HG02884 (cell line): ENCODE results near the gene ZDHHC13.

Experiments used
- ATAC-seq: cut with Tn5 transposase; IDR thresholded peaks from one replicate; pipeline ENCODE4 v1.9.1; 2021; ENCODE audit warnings: mild to moderate bottlenecking, moderate library complexity; ENCODE audit not compliant: unreplicated experiment

The ZDHHC13 gene

GRCh38 chr11:19116971-19117759 lies at the start of gene ZDHHC13:
TSS of gene ZDHHC13 (plus strand) at chr11:19117168. CDS start at chr11:19117250, 82 bp downstream.
- peak; percentile 97 for ATAC-seq

GRCh38 chr11:19071255-19071654 lies 45.7 kb upstream of the ZDHHC13 start:
- peak; percentile 99 for ATAC-seq

- ATAC-seq: no peak
These were observed 44.5 kb upstream of the ZDHHC13 start for GRCh38 chr11:19072464-19072863.

- ATAC-seq: no peak
These were observed 43.2 kb upstream of the ZDHHC13 start for GRCh38 chr11:19073454-19074415.

- no peak for ATAC-seq
These were observed 41.3 kb upstream of the ZDHHC13 start for GRCh38 chr11:19075636-19076035.

- ATAC-seq: peak; percentile 83
These were observed 40.0 kb upstream of the ZDHHC13 start for GRCh38 chr11:19076744-19077589.

GRCh38 chr11:19077965-19078364 lies 39.0 kb upstream of the ZDHHC13 start:
- no peak for ATAC-seq

- ATAC-seq: no peak
These were observed 37.1 kb upstream of the ZDHHC13 start for GRCh38 chr11:19079643-19080440.

- no peak for ATAC-seq
These were observed 36.4 kb upstream of the ZDHHC13 start for GRCh38 chr11:19080579-19080993.

GRCh38 chr11:19083166-19083565 lies 33.8 kb upstream of the ZDHHC13 start:
- no peak for ATAC-seq

GRCh38 chr11:19084661-19085315 lies 32.2 kb upstream of the ZDHHC13 start:
- no peak for ATAC-seq

- ATAC-seq: no peak
These were observed 29.3 kb upstream of the ZDHHC13 start for GRCh38 chr11:19087658-19088057.

- ATAC-seq: no peak
These were observed 28.2 kb upstream of the ZDHHC13 start for GRCh38 chr11:19088791-19089190.

- no peak for ATAC-seq
These were observed 27.5 kb upstream of the ZDHHC13 start for GRCh38 chr11:19089421-19089820.

- no peak for ATAC-seq
These were observed 25.6 kb upstream of the ZDHHC13 start for GRCh38 chr11:19091366-19091765.

- ATAC-seq: no peak
These were observed 24.6 kb upstream of the ZDHHC13 start for GRCh38 chr11:19092342-19092741.

- ATAC-seq: no peak
These were observed 24.1 kb upstream of the ZDHHC13 start for GRCh38 chr11:19092850-19093249.

GRCh38 chr11:19093976-19094375 lies 23.0 kb upstream of the ZDHHC13 start:
- no peak for ATAC-seq

GRCh38 chr11:19094859-19095258 lies 22.1 kb upstream of the ZDHHC13 start:
- no peak for ATAC-seq
